ACHN (cell line): ENCODE data around the gene CCNK.

Experiments used
- DNase-seq: peaks from one replicate; pipeline ENCODE4 v3.0.0-alpha.2; 2015
- in situ Hi-C: cut with HindIII; loops from 2 replicates; pipeline ENCODE4 v1.10.0; 2017; ENCODE audit warnings: low sequenced_read_pairs, low pct_ligation_motif_present, low pct_unique_long_range_greater_than_20kb

CCNK gene

GRCh38 chr14:99497341-99497740 is 16.1 kb downstream of the CCNK start:
- in situ Hi-C loops = no loop called here
- DNase-seq = no peak

GRCh38 chr14:99497894-99498293 is 16.7 kb downstream of the CCNK start:
- DNase-seq = no peak
- in situ Hi-C loops = no loop called here

- no peak for DNase-seq
- in situ Hi-C loops = no loop called here
Measured at GRCh38 chr14:99502989-99503421, 21.8 kb downstream of the CCNK start.

GRCh38 chr14:99503848-99504453 is 22.7 kb downstream of the CCNK start:
- in situ Hi-C loops = no loop called here
- no peak for DNase-seq

GRCh38 chr14:99505089-99505488 is 23.9 kb downstream of the CCNK start:
- no peak for DNase-seq
- in situ Hi-C loops = no loop called here

- in situ Hi-C loops = no loop called here
- DNase-seq = no peak
Measured at GRCh38 chr14:99506276-99506675, 25.1 kb downstream of the CCNK start.

- DNase-seq = no peak
- in situ Hi-C loops = no loop called here
Measured at GRCh38 chr14:99507860-99508640, 26.8 kb downstream of the CCNK start.

- DNase-seq = no peak
- in situ Hi-C loops = no loop called here
Measured at GRCh38 chr14:99508896-99509629, 27.9 kb downstream of the CCNK start.

GRCh38 chr14:99509871-99510555 is 28.8 kb downstream of the CCNK start:
- DNase-seq = no peak
- in situ Hi-C loops = no loop called here

- DNase-seq = no peak
- in situ Hi-C loops = no loop called here
Measured at GRCh38 chr14:99510556-99511139, 29.4 kb downstream of the CCNK start.

- no peak for DNase-seq
- in situ Hi-C loops = no loop called here
Measured at GRCh38 chr14:99511421-99512109, 30.4 kb downstream of the CCNK start.

- no peak for DNase-seq
- in situ Hi-C loops = no loop called here
Measured at GRCh38 chr14:99512110-99512449, 30.9 kb downstream of the CCNK start.

- in situ Hi-C loops = no loop called here
- DNase-seq = no peak
Measured at GRCh38 chr14:99512571-99513182, 31.5 kb downstream of the CCNK start.

GRCh38 chr14:99513183-99513694 is 32.0 kb downstream of the CCNK start:
- in situ Hi-C loops = no loop called here
- no peak for DNase-seq

- no peak for DNase-seq
- in situ Hi-C loops = no loop called here
Measured at GRCh38 chr14:99513946-99514551, 32.8 kb downstream of the CCNK start.

- in situ Hi-C loops = no loop called here
- no peak for DNase-seq
Measured at GRCh38 chr14:99514552-99515300, 33.5 kb downstream of the CCNK start.
